Neural cell (in vitro differentiated cells): ENCODE results near the gene ADAMTSL2.

Experiments used
- CTCF ChIP-seq: fragments of 450-650 bp; IDR thresholded peaks from 2 replicates; pipeline ENCODE4 v1.5.1; 2014; ENCODE audit warnings: antibody characterized with exemption, mild to moderate bottlenecking, moderate library complexity; ENCODE audit not compliant: poor library complexity, severe bottlenecking
- EP300 ChIP-seq: fragments of 450-650 bp; conservative IDR thresholded peaks from 2 replicates; pipeline ENCODE4 v1.6.1; 2014; ENCODE audit warnings: antibody characterized with exemption, mild to moderate bottlenecking, moderate library complexity; ENCODE audit not compliant: poor library complexity, severe bottlenecking
- EZH2 ChIP-seq: fragments of 200-600, 300-800 bp; shearing (Covaris generic), sonication (generic); IDR thresholded peaks from 2 replicates; pipeline ENCODE4 v1.6.1; 2014; ENCODE audit warnings: antibody characterized with exemption, low read length, borderline replicate concordance, mild to moderate bottlenecking; ENCODE audit not compliant: insufficient read depth, poor library complexity, severe bottlenecking
- POLR2AphosphoS5 ChIP-seq: IDR thresholded peaks from 2 replicates; pipeline ENCODE4 v1.6.1; 2012
- RAD21 ChIP-seq: fragments of 450-650 bp; conservative IDR thresholded peaks from 2 replicates; pipeline ENCODE4 v1.6.1; 2014; ENCODE audit warnings: antibody characterized with exemption, mild to moderate bottlenecking, moderate library complexity
- SMC3 ChIP-seq: fragments of 450-650 bp; conservative IDR thresholded peaks from 2 replicates; pipeline ENCODE4 v1.6.1; 2014; ENCODE audit warnings: antibody characterized with exemption, mild to moderate bottlenecking, moderate library complexity; ENCODE audit not compliant: poor library complexity
- TAF1 ChIP-seq: IDR thresholded peaks from 2 replicates; pipeline ENCODE4 v1.6.1; 2012; ENCODE audit warnings: low read depth

DNA sequence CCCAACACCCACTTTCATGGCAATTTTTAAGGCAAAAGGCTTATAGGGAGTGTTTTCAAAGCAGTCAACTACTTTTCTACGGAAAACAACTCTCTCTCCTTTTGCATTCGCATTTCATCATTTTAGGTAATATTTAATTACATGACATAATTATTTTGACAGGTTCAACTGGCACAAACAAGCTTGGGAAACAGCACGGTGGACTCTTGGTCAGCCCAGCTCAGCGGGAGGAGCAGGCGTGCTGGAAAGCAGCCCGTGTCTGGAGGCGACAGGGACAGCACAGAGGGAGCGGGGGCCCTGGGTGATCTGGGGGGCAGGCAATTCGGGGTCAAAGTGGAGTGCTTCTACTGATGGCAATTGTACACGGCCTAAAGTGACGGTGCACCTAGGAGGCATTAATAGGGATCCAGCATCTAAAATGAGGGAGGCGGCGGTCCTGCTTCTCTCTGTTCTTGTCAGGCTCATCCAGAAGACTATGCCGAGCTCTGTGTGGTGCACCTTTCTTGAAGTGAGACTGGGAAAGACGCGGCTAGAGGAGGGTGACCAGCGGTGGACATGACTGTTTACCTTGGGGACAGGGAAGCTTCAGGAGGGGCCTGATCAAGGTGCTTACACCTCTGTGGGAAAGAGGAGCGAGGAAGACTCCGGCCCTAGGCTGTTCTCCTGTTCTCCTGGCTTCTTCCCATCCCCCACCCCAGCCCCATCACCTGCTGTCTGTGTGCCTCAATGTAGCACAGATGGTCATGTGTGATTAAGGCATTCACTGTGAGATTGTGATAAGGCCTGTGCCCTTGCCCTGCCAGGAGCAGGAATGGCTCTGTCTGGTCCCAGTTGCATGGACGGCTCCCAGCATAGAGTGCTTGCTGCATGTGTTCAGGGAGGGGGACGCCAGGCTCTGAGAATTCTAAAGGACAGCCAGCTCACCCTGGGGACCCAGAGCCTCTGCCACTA lies 13.1 kb upstream of the ADAMTSL2 start:
- TF ChIP-seq RAD21, result no peak
- TF ChIP-seq EP300, result no peak
- TF ChIP-seq CTCF, result no peak
- no peak for TF ChIP-seq POLR2AphosphoS5
- no peak for TF ChIP-seq SMC3
- TF ChIP-seq EZH2, result no peak
- no peak for TF ChIP-seq TAF1
